K562 (cell line): ENCODE data around the gene MVB12B. TPM values are rescaled to one million over a fixed set of nuclear protein-coding genes. Genes with fewer than 3 reads are reported as not detected.

Experiments
- ATAC-seq: fragments of 200-7000 bp; cut with Tn5 transposase; 3 replicates; pipeline ENCODE4 v1.9.1; 2020; ENCODE audit warnings: moderate library complexity
- BruUV-seq: library from RNA; stranded (reverse); fragments of 400-500 nt; replicated peaks from 2 replicates; lab custom pipeline; 2021; lab: Mats Ljungman, UMichigan
- CTCF ChIA-PET: fragments of 300-600 bp; formaldehyde crosslinking; extraction: SDS; loops from one replicate; lab custom pipeline; 2021; ENCODE audit warnings: low intra/inter-chr PET ratio; lab: Yijun Ruan, JAX
- POLR2A ChIA-PET: fragments of 300-600, 350-650 bp; sonication (Branson Sonifier 250); formaldehyde crosslinking; extraction: SDS; loops from one replicate; lab custom pipeline; 2021; ENCODE audit warnings: antibody characterized with exemption, inconsistent platforms; lab: Yijun Ruan, JAX
- DNase-seq, 4 experiments: peaks; one replicate each; pipeline versions ENCODE4 v3.0.0 to v3.0.0-alpha.2; 2011 to 2018; ENCODE audit warnings: low spot score in 3 of 4, mixed read lengths in 3 of 4; ENCODE audit errors: extremely low read depth in 1 of 4
- FAIRE-seq: peaks from 2 replicates; lab custom pipeline; 2011; peaks lifted over from hg19 to GRCh38; lab: Jason Lieb, UNC
- H2AFZ ChIP-seq: 2 replicates; pipeline ENCODE4 v1.6.0; 2011; ENCODE audit warnings: low read depth, low read length, control low read depth, inconsistent platforms
- H3K27ac ChIP-seq: fragments of 200-600 bp; 3 replicates; pipeline ENCODE4 v1.8.0; 2011; ENCODE audit warnings: low read depth, mild to moderate bottlenecking, control low read depth, inconsistent platforms, low read length, moderate library complexity, mixed read lengths; ENCODE audit errors: extremely low read depth
- H3K27me3 ChIP-seq, 2 experiments: fragments of 300-600 bp in 1 of 2; 2 replicates in 1 of 2; 3 replicates in 1 of 2; pipeline versions ENCODE4 v1.6.0 to v1.8.0; 2011; ENCODE audit warnings: inconsistent platforms in 2 of 2, low read length in 2 of 2, mild to moderate bottlenecking in 1 of 2, mixed read lengths in 1 of 2, moderate library complexity in 1 of 2; ENCODE audit not compliant: control insufficient read depth in 2 of 2, insufficient read depth in 2 of 2
- H3K36me3 ChIP-seq: fragments of 300-600 bp; 3 replicates; pipeline ENCODE4 v1.8.0; 2011; ENCODE audit warnings: mild to moderate bottlenecking, low read length, inconsistent platforms; ENCODE audit not compliant: control insufficient read depth, insufficient read depth
- H3K4me1 ChIP-seq, 2 experiments: fragments of 200-600 bp in 1 of 2; replicated peaks in 1 of 2; 2 replicates in 1 of 2; 3 replicates in 1 of 2; pipeline versions ENCODE4 v1.5.1 to v1.8.0; 2011; ENCODE audit warnings: inconsistent platforms in 2 of 2, low read length in 2 of 2, mild to moderate bottlenecking in 1 of 2, mixed read lengths in 1 of 2, moderate library complexity in 1 of 2; ENCODE audit not compliant: control insufficient read depth in 2 of 2, insufficient read depth in 2 of 2
- H3K4me2 ChIP-seq: 2 replicates; pipeline ENCODE4 v1.6.1; 2011; ENCODE audit warnings: low read length, control low read depth, inconsistent platforms, mixed read lengths; ENCODE audit not compliant: insufficient read depth
- H3K4me3 ChIP-seq: fragments of 200-600 bp; sonication (generic), shearing (Covaris generic); 2 replicates; pipeline ENCODE4 v1.5.1; 2016; ENCODE audit warnings: control low read depth, inconsistent platforms
- H3K79me2 ChIP-seq: fragments of 200-600 bp; 3 replicates; pipeline ENCODE4 v1.8.0; 2011; ENCODE audit warnings: low read length, inconsistent platforms; ENCODE audit not compliant: control insufficient read depth, insufficient read depth
- H3K9ac ChIP-seq, 2 experiments: 2 replicates each; pipeline versions ENCODE4 v1.6.0 to v1.6.1; 2011; ENCODE audit warnings: low read depth in 2 of 2, low read length in 2 of 2, control low read depth in 1 of 2, inconsistent platforms in 1 of 2, mild to moderate bottlenecking in 1 of 2, mixed read lengths in 1 of 2; ENCODE audit not compliant: insufficient read depth in 1 of 2
- H3K9me1 ChIP-seq: one replicate; pipeline ENCODE4 v1.6.0; 2011; ENCODE audit warnings: inconsistent platforms, mild to moderate bottlenecking, low read length, moderate library complexity; ENCODE audit not compliant: control insufficient read depth, insufficient read depth
- H3K9me3 ChIP-seq: replicated peaks from 2 replicates; pipeline ENCODE4 v1.5.1; 2011; ENCODE audit warnings: low read depth, low read length, inconsistent platforms; ENCODE audit not compliant: control insufficient read depth, insufficient read depth
- H4K20me1 ChIP-seq: replicated peaks from 2 replicates; pipeline ENCODE4 v1.6.1; 2011; ENCODE audit warnings: low read length, inconsistent platforms, mixed read lengths; ENCODE audit not compliant: control insufficient read depth, insufficient read depth
- ADNP ChIP-seq: fragments of 200-800 bp; sonication (Bioruptor generic); IDR thresholded peaks from 2 replicates; pipeline ENCODE4 v1.6.1; 2016; ENCODE audit warnings: missing genetic modification characterization, missing compliant biosample characterization
- ARID1B ChIP-seq: fragments of 450-650 bp; IDR thresholded peaks from 2 replicates; pipeline ENCODE4 v1.6.1; 2016; ENCODE audit warnings: antibody characterized with exemption, mild to moderate bottlenecking, inconsistent platforms
- C11orf30 ChIP-seq: fragments of 450-650 bp; IDR thresholded peaks from 2 replicates; pipeline ENCODE4 v1.6.1; 2016; ENCODE audit warnings: low read depth, mild to moderate bottlenecking
- CEBPB ChIP-seq: fragments of 450-650 bp; IDR thresholded peaks from 2 replicates; pipeline ENCODE4 v1.6.1; 2016; ENCODE audit warnings: missing genetic modification characterization, missing compliant biosample characterization
- ETV1 ChIP-seq: fragments of 450-650 bp; conservative IDR thresholded peaks from 2 replicates; pipeline ENCODE4 v1.6.1; 2016; ENCODE audit warnings: missing genetic modification characterization, control low read depth, low read depth, missing compliant biosample characterization
- GATAD2B ChIP-seq: fragments of 450-650 bp; IDR thresholded peaks from 2 replicates; pipeline ENCODE4 v1.6.1; 2017; ENCODE audit warnings: mild to moderate bottlenecking, borderline replicate concordance
- MCM5 ChIP-seq: fragments of 450-650 bp; IDR thresholded peaks from 2 replicates; pipeline ENCODE4 v1.6.1; 2016; ENCODE audit warnings: low read depth
- NCOA1 ChIP-seq: fragments of 450-650 bp; IDR thresholded peaks from 2 replicates; pipeline ENCODE4 v1.6.1; 2016; ENCODE audit warnings: low read depth
- XRCC4 ChIP-seq: IDR thresholded peaks from one replicate; pipeline ENCODE4 v1.6.1; 2011; ENCODE audit not compliant: insufficient read depth, insufficient read length; ENCODE audit errors: extremely low read depth
- ZZZ3 ChIP-seq: fragments of 450-650 bp; IDR thresholded peaks from 2 replicates; pipeline ENCODE4 v1.6.1; 2016; ENCODE audit warnings: antibody characterized with exemption, mild to moderate bottlenecking, moderate library complexity
- WGBS: fragments of 100-300 bp; shearing (Covaris generic); methylation state at CpG from one replicate; pipeline ENCODE4 v1.1.6; 2016; ENCODE audit warnings: low coverage, mixed read lengths; ENCODE audit not compliant: insufficient coverage; ENCODE audit errors: missing lambda C conversion rate; 5-methylcytosine and 5-hydroxymethylcytosine counted together
- in situ Hi-C: fragments of 300-500 bp; cut with MboI; formaldehyde crosslinking; loops from 4 replicates; pipeline ENCODE4 v1.15.0; 2018; ENCODE audit warnings: inconsistent platforms, mixed read lengths
- intact Hi-C: fragments of 100-400 bp; cut with micrococcal nuclease; formaldehyde crosslinking; loops from 2 replicates; pipeline ENCODE4 v1.14.2; 2022
- polyA plus RNA-seq, 8 experiments: library from polyadenylated mRNA; depleted of rRNA in 4 of 8; stranded (reverse) in 5 of 8; unstranded in 3 of 8; fragments of >200 nt; fragmentation: Nextera tagmentation in 2 of 8; fragmentation: Illumina TruSeq in 1 of 8; extraction: Ambion mirVana in 2 of 8; extraction: Trizol in 1 of 8; gene quantifications; 2 replicates each; pipeline versions ENCODE4 v1.2.1 to v1.2.3, GENCODE V29; 2011 to 2014; ENCODE audit warnings: inconsistent platforms in 1 of 8, missing spikeins in 1 of 8
- total RNA-seq, 7 experiments: library from RNA; depleted of rRNA in 6 of 7; stranded (reverse); fragments of >200 nt in 6 of 7; fragmentation: Illumina TruSeq in 2 of 7; extraction: Trizol in 2 of 7; gene quantifications; 2 replicates each; pipeline versions ENCODE4 v1.2.1 to v1.2.3, GENCODE V29; 2011 to 2021; ENCODE audit warnings: low replicate concordance in 1 of 7
- TF ChIP-seq, protein P1 (sequence below): fragments of 250-450 bp; sonication (Bioruptor Pico); IDR thresholded peaks from 2 replicates; pipeline ENCODE4 v1.5.0; 2021; ENCODE audit warnings: mild to moderate bottlenecking, moderate library complexity
- TF ChIP-seq, protein P2 (sequence below): sonication (generic); formaldehyde crosslinking; IDR thresholded peaks from 2 replicates; pipeline ENCODE4 v1.8.0; 2022; ENCODE audit warnings: mild to moderate bottlenecking, missing genetic modification reagents, borderline replicate concordance
- TF ChIP-seq, protein P3 (sequence below): fragments of 250-450 bp; sonication (Bioruptor Pico); IDR thresholded peaks from 2 replicates; pipeline ENCODE4 v1.4.0; 2020; ENCODE audit warnings: mild to moderate bottlenecking, moderate library complexity, borderline replicate concordance

Gene MVB12B
- total and polyA plus RNA-seq, 9 of the 15 experiments (the other 6 are each of a cell fraction or from before 2014, with no cell fraction given) = not detected

DNA sequence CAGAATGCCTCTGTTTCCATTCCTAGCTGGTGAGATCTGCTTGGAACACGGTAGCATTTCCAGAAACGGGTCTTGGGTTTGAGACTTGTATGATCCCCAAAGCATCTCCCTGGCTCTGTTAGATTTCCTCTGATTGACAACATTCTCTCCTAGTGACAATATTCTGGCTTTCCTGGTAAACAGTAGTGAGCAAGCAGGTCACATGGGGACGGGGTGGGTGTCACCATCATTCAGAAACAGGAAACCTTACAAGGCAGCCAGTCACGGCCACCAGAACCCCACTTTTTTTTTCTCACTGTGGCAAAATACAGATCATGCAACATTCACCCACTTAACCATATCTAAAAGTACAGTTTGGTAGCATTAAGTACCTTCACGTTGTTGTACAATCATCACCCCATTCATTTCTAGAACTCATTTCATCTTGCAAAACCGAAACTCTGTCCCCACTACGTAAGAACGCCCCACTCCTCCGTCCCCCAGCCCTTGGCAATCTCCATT is 197.0 kb downstream of the MVB12B start:
- H3K27ac ChIP-seq = no peak overlapping the region
- no peaks in the 10 kb centered on the region for H3K9me1 ChIP-seq
- H3K9me3 ChIP-seq = no peaks in the 10 kb centered on the region
- no peak overlapping the region for H3K9ac ChIP-seq
- H2AFZ ChIP-seq = no peak overlapping the region
- 0% methylated on average over 9 of the region's 9 CpGs for whole genome bisulfite sequencing
- H3K36me3 ChIP-seq = no peaks in the 10 kb centered on the region
- in situ Hi-C loops (no loop called here), intact Hi-C loops (no loop called here)
- peaks cover 5% of the 10 kb centered on the region; the same call in 1 of the 2 replicates for H4K20me1 ChIP-seq
- ATAC-seq = no peak
- no peak for FAIRE-seq
- peaks cover 58 to 89% of the 10 kb centered on the region in 2 experiments for H3K27me3 ChIP-seq
- H3K4me2 ChIP-seq = no peak overlapping the region
- ChIA-PET CTCF (no interaction called here), POLR2A (interaction anchor here (0.5 kb wide), 1 partner anchor 142 kb away, joined by 3 read pairs; no protein-coding TSS in a partner anchor)
- H3K79me2 ChIP-seq = no peaks in the 10 kb centered on the region
- BruUV-seq = no TSS peak
- 0 out of 5 replicates have a peak, but pooled peaks cover 0 to 3% of the 10 kb centered on the region in 2 experiments for H3K4me1 ChIP-seq
- no peak overlapping the region for H3K4me3 ChIP-seq
- DNase-seq = no peak
- TF ChIP-seq ZZZ3 (no peak), ARID1B (no peak), C11orf30 (no peak), NCOA1 (no peak), XRCC4 (no peak), MCM5 (no peak), GATAD2B (no peak), ADNP (tag) (no peak), ETV1 (no peak), CEBPB (tag) (no peak)
- TF ChIP-seq, protein P1, sequence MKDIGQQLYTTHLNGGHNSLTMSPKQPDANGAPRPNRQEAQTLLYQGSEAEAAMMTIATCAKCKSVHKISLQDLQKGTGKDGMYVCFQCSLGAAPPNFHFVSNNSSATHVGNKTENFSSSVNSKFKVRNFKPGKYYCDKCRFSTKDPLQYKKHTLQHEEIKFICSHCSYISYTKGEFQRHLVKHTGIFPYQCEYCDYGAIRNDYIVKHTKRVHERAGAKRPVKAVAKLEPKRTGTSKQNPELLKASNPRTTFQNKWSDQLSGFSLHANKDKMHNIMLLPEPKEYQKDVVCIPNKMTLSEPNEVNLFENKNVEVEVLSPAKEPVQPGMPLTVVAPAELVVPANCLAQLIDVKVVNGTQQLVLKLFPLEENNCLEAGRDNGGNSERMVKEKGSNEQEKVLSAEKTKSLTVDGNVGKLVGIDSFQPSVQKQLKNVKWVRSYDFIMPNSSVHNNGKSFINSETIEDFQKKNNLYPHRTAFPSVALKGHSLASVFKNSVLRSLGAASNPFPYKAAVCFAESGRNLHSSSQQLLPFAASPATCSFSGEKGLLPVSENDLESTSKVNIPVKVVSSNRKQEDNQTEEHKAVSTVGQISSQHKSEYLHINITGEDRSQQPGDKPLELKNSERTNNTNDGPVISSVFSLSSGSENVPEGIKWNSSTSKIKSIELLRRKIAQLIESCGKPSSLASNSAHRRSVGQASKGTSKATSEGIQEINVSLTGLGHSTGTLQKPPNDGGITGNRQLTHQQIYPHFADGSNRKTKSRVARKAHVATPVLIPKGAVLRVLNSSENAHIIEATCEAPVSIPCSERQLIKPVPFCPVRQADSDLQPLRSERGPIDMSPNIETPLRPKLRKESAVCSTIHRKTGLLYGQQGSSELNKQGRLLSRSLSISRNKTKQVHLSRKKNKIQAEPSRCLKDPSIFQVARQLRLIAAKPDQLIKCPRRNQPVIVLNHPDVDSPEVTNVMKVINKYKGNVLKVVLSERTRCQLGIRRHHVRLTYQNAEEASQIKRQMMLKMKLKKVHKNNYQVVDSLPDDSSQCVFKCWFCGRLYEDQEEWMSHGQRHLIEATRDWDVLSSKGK (CRISPR knock-in tag) = no peak
- TF ChIP-seq, protein P2, sequence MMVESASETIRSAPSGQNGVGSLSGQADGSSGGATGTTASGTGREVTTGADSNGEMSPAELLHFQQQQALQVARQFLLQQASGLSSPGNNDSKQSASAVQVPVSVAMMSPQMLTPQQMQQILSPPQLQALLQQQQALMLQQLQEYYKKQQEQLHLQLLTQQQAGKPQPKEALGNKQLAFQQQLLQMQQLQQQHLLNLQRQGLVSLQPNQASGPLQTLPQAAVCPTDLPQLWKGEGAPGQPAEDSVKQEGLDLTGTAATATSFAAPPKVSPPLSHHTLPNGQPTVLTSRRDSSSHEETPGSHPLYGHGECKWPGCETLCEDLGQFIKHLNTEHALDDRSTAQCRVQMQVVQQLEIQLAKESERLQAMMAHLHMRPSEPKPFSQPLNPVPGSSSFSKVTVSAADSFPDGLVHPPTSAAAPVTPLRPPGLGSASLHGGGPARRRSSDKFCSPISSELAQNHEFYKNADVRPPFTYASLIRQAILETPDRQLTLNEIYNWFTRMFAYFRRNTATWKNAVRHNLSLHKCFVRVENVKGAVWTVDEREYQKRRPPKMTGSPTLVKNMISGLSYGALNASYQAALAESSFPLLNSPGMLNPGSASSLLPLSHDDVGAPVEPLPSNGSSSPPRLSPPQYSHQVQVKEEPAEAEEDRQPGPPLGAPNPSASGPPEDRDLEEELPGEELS = no peak
- TF ChIP-seq, protein P3, sequence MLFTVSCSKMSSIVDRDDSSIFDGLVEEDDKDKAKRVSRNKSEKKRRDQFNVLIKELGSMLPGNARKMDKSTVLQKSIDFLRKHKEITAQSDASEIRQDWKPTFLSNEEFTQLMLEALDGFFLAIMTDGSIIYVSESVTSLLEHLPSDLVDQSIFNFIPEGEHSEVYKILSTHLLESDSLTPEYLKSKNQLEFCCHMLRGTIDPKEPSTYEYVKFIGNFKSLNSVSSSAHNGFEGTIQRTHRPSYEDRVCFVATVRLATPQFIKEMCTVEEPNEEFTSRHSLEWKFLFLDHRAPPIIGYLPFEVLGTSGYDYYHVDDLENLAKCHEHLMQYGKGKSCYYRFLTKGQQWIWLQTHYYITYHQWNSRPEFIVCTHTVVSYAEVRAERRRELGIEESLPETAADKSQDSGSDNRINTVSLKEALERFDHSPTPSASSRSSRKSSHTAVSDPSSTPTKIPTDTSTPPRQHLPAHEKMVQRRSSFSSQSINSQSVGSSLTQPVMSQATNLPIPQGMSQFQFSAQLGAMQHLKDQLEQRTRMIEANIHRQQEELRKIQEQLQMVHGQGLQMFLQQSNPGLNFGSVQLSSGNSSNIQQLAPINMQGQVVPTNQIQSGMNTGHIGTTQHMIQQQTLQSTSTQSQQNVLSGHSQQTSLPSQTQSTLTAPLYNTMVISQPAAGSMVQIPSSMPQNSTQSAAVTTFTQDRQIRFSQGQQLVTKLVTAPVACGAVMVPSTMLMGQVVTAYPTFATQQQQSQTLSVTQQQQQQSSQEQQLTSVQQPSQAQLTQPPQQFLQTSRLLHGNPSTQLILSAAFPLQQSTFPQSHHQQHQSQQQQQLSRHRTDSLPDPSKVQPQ (CRISPR knock-in tag) = no peak
